ENCODE data around the gene SZT2.

DNA sequence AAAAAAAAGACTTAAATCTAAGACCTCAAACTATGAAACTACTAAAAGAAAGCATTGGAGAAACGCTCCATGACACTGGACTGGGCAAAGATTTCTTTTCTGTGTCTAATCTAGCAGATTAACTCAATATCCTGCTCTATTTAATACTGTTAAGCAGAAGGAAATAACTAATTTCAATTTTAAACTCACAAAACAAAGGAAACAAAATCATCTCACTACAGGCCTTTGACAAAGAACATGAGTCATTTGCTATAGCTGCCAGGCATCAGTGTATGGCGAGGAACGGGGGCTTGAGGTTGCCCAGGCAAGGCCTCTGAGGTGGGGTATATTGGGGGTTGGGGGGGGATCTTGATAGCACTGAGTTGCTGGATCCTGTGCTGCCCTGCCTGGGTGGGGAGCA, 20.9 kb downstream of the SZT2 start:
- TF ChIP-seq, protein P1, sequence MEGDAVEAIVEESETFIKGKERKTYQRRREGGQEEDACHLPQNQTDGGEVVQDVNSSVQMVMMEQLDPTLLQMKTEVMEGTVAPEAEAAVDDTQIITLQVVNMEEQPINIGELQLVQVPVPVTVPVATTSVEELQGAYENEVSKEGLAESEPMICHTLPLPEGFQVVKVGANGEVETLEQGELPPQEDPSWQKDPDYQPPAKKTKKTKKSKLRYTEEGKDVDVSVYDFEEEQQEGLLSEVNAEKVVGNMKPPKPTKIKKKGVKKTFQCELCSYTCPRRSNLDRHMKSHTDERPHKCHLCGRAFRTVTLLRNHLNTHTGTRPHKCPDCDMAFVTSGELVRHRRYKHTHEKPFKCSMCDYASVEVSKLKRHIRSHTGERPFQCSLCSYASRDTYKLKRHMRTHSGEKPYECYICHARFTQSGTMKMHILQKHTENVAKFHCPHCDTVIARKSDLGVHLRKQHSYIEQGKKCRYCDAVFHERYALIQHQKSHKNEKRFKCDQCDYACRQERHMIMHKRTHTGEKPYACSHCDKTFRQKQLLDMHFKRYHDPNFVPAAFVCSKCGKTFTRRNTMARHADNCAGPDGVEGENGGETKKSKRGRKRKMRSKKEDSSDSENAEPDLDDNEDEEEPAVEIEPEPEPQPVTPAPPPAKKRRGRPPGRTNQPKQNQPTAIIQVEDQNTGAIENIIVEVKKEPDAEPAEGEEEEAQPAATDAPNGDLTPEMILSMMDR (conservative IDR thresholded peaks at IDR 0.05; ENCODE audit: low read depth, low read length), result no peak
- TF ChIP-seq EZH2 (IDR thresholded peaks at IDR 0.05; ENCODE audit: low read length, unreplicated experiment), result no peak

Measured in PC-3 (cell line).